CD4-positive, CD25-positive, alpha-beta regulatory T cell (primary cell): ENCODE measurements around the gene SRGAP1. TPM values are rescaled to one million over a fixed set of nuclear protein-coding genes. Genes with fewer than 3 reads are reported as not detected.

Source experiments
- ATAC-seq, 2 donors: fragments of 150-1000 bp; cut with Tn5 transposase; one replicate each; pipeline ENCODE4 v1.10.0; 2021; ENCODE audit warnings: low read depth in 2 of 2, moderate number of reproducible peaks in 2 of 2, moderate library complexity in 1 of 2
- DNase-seq, 3 donors: peaks; one replicate each; pipeline versions ENCODE4 v3.0.0 to v3.0.0-alpha.2; 2012 to 2022; ENCODE audit warnings: mixed read lengths in 1 of 3
- H3K27ac ChIP-seq: one replicate; pipeline ENCODE4 v1.7.0; 2013; ENCODE audit warnings: mild to moderate bottlenecking, low read length; ENCODE audit not compliant: insufficient read depth, poor library complexity, severe bottlenecking
- H3K27me3 ChIP-seq: one replicate; pipeline ENCODE4 v1.7.0; 2013; ENCODE audit warnings: low read length; ENCODE audit not compliant: control insufficient read depth, insufficient read depth
- H3K36me3 ChIP-seq: one replicate; pipeline ENCODE4 v1.7.0; 2013; ENCODE audit warnings: mild to moderate bottlenecking, low read length, moderate library complexity; ENCODE audit not compliant: control insufficient read depth, insufficient read depth
- H3K4me1 ChIP-seq: 2 replicates; pipeline ENCODE4 v1.7.0; 2013; ENCODE audit warnings: mild to moderate bottlenecking, low read length; ENCODE audit not compliant: insufficient read depth, control insufficient read depth, poor library complexity, severe bottlenecking
- H3K4me3 ChIP-seq: one replicate; pipeline ENCODE4 v1.7.0; 2013; ENCODE audit warnings: low read depth, mild to moderate bottlenecking, low read length, moderate library complexity
- H3K9me3 ChIP-seq, 2 experiments: 1 replicate in 1 of 2; 2 replicates in 1 of 2; pipeline ENCODE4 v1.7.0; 2013; ENCODE audit warnings: low read length in 2 of 2, mild to moderate bottlenecking in 1 of 2, moderate library complexity in 1 of 2; ENCODE audit not compliant: control insufficient read depth in 2 of 2
- H3K27ac Mint-ChIP-seq, 3 donors: one replicate each; pipeline ENCODE4 v1.8.0; 2020 to 2022; ENCODE audit warnings: mild to moderate bottlenecking in 3 of 3, mixed read lengths in 3 of 3, moderate library complexity in 2 of 3
- H3K27me3 Mint-ChIP-seq: one replicate; pipeline ENCODE4 v1.8.0; 2022; ENCODE audit warnings: mild to moderate bottlenecking, mixed read lengths
- H3K36me3 Mint-ChIP-seq: one replicate; pipeline ENCODE4 v1.8.0; 2020; ENCODE audit warnings: mixed read lengths
- H3K4me1 Mint-ChIP-seq, 4 donors: one replicate each; pipeline ENCODE4 v1.8.0; 2020 to 2022; ENCODE audit warnings: mixed read lengths in 4 of 4, mild to moderate bottlenecking in 1 of 4
- H3K4me3 Mint-ChIP-seq, 4 donors: one replicate each; pipeline ENCODE4 v1.8.0; 2020 to 2022; ENCODE audit warnings: mild to moderate bottlenecking in 4 of 4, mixed read lengths in 4 of 4, moderate library complexity in 3 of 4
- H3K9me3 Mint-ChIP-seq, 7 donors: one replicate each; pipeline ENCODE4 v1.8.0; 2020 to 2022; ENCODE audit warnings: mixed read lengths in 7 of 7, mild to moderate bottlenecking in 3 of 7, moderate library complexity in 2 of 7
- polyA plus RNA-seq, 4 donors: library from polyadenylated mRNA; unstranded; fragments of 300-500 nt; fragmentation: Illumina TruSeq; gene quantifications; one replicate each; pipeline ENCODE4 v1.2.3, GENCODE V29; 2021
- total RNA-seq: library from RNA; stranded (reverse); gene quantifications from one replicate; pipeline ENCODE4 v1.2.3, GENCODE V29; 2022

The SRGAP1 gene
- total and polyA plus RNA-seq, 5 donors from 2014 or later = 0.01 to 0.07 (median 0.02) TPM; not detected in 1

DNA sequence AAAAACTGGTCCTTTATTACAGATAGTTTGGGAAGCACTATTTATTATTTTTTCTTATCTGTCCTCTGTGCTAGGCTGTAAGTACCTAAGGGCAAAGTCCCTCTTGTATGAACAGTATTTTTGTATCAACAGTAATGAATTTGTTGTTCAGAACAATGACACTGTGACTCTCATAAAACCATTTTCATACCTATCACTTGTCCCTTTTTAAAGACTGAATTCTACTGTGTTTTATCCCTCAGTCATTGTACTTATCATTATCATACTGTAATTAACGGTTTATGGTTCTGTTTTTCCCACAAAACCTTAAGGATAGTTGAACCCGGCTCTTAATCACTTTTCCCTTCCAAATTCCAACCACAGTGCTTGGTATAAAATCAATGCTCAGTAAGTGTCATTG lies 69.4 kb downstream of the SRGAP1 start:
- H3K4me1 Mint-ChIP-seq = no peaks in the 10 kb centered on the region

GRCh38 chr12:63915105-63915800 lies 70.8 kb downstream of the SRGAP1 start:
- no peak overlapping the region for H3K27ac Mint-ChIP-seq
- DNase-seq (no peak), ATAC-seq (no peak)
- no peaks in the 10 kb centered on the region for H3K36me3 Mint-ChIP-seq
- Histone ChIP-seq H3K4me1 (no peaks in the 10 kb centered on the region), H3K27me3 (no peaks in the 10 kb centered on the region), H3K36me3 (no peaks in the 10 kb centered on the region), H3K27ac (no peak overlapping the region), H3K9me3 (no peaks in the 10 kb centered on the region), H3K4me3 (no peak overlapping the region)
- H3K9me3 Mint-ChIP-seq = peaks cover 0 to 2% (median 0%) of the 10 kb centered on the region in 7 donors
- H3K4me1 Mint-ChIP-seq = no peaks in the 10 kb centered on the region
- peaks cover 4% of the 10 kb centered on the region for H3K27me3 Mint-ChIP-seq
- H3K4me3 Mint-ChIP-seq = no peak overlapping the region

More for the DNA sequence above, 69.4 kb downstream of the SRGAP1 start:
- H3K9me3 Mint-ChIP-seq = peaks cover 0 to 3% (median 0%) of the 10 kb centered on the region in 7 donors
- no peak overlapping the region for H3K4me3 ChIP-seq
- no peaks in the 10 kb centered on the region for H3K27me3 ChIP-seq
- no peak overlapping the region for H3K27ac Mint-ChIP-seq
- no peaks in the 10 kb centered on the region for H3K9me3 ChIP-seq
- no peak overlapping the region for H3K27ac ChIP-seq
- no peaks in the 10 kb centered on the region for H3K36me3 Mint-ChIP-seq
- no peak for DNase-seq
- no peaks in the 10 kb centered on the region for H3K4me1 ChIP-seq
- ATAC-seq = no peak
- no peak overlapping the region for H3K4me3 Mint-ChIP-seq
- peaks cover 4% of the 10 kb centered on the region for H3K27me3 Mint-ChIP-seq
- no peaks in the 10 kb centered on the region for H3K36me3 ChIP-seq

GRCh38 chr12:63916561-63917476 lies 72.3 kb downstream of the SRGAP1 start:
- Histone ChIP-seq H3K4me1 (no peaks in the 10 kb centered on the region), H3K36me3 (no peaks in the 10 kb centered on the region), H3K9me3 (no peaks in the 10 kb centered on the region), H3K27me3 (no peaks in the 10 kb centered on the region), H3K4me3 (no peak overlapping the region), H3K27ac (no peak overlapping the region)
- no peak for ATAC-seq
- DNase-seq = no peak
- H3K27me3 Mint-ChIP-seq = peaks cover 4% of the 10 kb centered on the region
- H3K4me3 Mint-ChIP-seq = no peak overlapping the region
- no peaks in the 10 kb centered on the region for H3K4me1 Mint-ChIP-seq
- no peaks in the 10 kb centered on the region for H3K36me3 Mint-ChIP-seq
- no peak overlapping the region for H3K27ac Mint-ChIP-seq
- peaks cover 0 to 4% (median 0%) of the 10 kb centered on the region in 7 donors for H3K9me3 Mint-ChIP-seq

DNA sequence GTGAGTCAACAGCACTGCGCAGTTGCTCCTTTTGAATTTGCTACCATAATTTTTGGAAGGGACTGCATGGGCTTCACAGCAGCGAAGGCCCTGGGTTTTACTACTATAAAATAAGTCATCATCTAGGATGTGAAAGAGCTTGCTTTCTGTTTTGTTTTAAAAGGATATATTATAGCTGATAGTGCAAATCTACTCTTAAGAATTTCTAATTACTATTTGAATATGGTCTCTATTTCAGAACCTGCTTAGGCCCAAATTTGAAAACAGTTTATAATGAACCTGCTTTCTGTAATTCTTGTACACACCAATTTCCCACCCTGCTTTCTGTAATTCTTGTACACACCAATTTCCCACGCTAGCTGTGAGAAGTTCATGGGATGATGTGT lies 73.0 kb downstream of the SRGAP1 start:
- H3K27me3 Mint-ChIP-seq = peaks cover 4% of the 10 kb centered on the region
- Histone ChIP-seq H3K9me3 (no peaks in the 10 kb centered on the region), H3K27ac (no peak overlapping the region), H3K4me1 (no peaks in the 10 kb centered on the region), H3K4me3 (no peak overlapping the region), H3K27me3 (no peaks in the 10 kb centered on the region), H3K36me3 (no peaks in the 10 kb centered on the region)
- no peaks in the 10 kb centered on the region for H3K4me1 Mint-ChIP-seq
- no peak overlapping the region for H3K4me3 Mint-ChIP-seq
- no peak overlapping the region for H3K27ac Mint-ChIP-seq
- peaks cover 0 to 4% (median 0%) of the 10 kb centered on the region in 7 donors for H3K9me3 Mint-ChIP-seq
- H3K36me3 Mint-ChIP-seq = no peaks in the 10 kb centered on the region
- no peak for DNase-seq
- ATAC-seq = no peak

DNA sequence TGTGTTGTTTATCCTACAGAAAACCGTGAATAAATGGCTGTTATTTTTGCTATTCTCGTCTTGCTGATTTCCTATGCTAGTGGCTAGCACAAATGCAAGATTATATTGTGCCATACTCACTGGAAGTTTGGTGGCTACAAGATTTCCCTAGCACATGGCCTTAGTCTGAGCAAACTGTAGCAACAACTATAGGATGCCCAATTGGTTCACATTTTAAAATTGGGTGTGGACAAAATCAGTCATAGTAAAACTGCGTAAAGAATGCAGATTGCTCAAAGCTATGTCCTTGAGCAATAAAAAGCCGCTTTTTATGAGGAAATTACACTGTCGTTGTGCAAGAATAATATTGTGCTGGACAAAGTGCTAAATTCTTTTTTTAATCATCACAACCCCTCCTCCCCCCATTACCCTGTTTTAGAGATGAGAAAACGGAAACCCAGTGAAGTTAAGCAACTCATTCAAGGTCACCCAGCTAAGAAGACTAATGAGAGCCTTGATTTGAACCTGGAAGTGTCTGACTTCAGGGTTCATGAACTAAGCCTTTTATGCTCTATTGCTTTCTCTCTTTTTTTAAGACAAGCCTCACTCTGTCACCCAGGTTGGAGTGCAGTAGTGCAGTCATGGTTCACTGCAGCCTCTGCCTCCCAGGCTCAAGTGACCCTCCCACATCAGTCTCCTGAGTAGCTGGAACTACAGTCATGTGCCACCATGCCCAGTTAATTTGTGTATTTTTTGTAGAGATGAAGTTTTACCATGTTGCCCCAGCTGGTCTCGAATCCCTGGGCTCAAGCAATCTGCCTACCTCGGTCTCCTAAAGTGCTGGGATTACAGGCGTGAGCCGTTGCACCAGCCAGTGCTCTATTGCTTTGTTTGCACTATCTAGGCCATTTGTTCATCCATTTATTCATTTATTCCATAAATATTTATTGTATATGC lies 73.6 kb downstream of the SRGAP1 start:
- Mint-ChIP-seq H3K27me3 (peaks cover 4% of the 10 kb centered on the region), H3K4me1 (no peaks in the 10 kb centered on the region), H3K9me3 (peaks cover 0 to 2% (median 0%) of the 10 kb centered on the region in 7 donors), H3K27ac (no peak overlapping the region), H3K4me3 (no peak overlapping the region), H3K36me3 (no peaks in the 10 kb centered on the region)
- Histone ChIP-seq H3K27ac (no peak overlapping the region), H3K9me3 (no peaks in the 10 kb centered on the region), H3K4me1 (no peaks in the 10 kb centered on the region), H3K4me3 (no peak overlapping the region), H3K36me3 (no peaks in the 10 kb centered on the region), H3K27me3 (peaks cover 2% of the 10 kb centered on the region)
- DNase-seq (no peak), ATAC-seq (no peak)

DNA sequence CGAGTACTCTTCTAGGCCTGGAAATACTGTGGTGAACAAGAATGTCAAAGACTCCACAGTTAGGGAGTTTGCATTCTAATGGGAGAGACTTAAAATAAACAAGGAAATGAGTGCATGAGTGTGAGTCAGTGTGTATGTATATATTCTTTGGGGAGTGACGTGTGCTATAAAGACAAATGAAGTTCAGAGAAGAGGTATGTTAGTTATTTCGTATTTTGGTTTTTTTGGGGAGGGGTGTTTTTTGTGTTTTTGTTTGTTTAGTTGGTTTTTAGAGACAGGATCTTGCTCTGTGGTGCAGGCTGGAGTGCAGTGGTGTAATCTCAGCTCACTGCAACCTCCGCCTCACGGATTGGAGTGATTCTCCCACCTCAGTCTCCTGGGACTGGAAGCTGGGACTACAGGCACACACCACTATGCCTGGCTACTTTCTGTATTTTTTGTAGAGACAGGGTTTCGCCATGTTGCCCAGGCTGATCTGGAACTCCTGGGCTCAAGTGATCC lies 74.3 kb downstream of the SRGAP1 start:
- no peaks in the 10 kb centered on the region for H3K4me1 ChIP-seq
- no peaks in the 10 kb centered on the region for H3K9me3 ChIP-seq
- no peaks in the 10 kb centered on the region for H3K36me3 ChIP-seq
- no peak overlapping the region for H3K27ac ChIP-seq
- Mint-ChIP-seq H3K27ac (no peak overlapping the region), H3K4me1 (no peaks in the 10 kb centered on the region), H3K9me3 (peaks cover 0 to 2% (median 0%) of the 10 kb centered on the region in 7 donors), H3K27me3 (peaks cover 4% of the 10 kb centered on the region), H3K36me3 (no peaks in the 10 kb centered on the region), H3K4me3 (no peak overlapping the region)
- ATAC-seq (no peak), DNase-seq (no peak)
- H3K27me3 ChIP-seq = peaks cover 2% of the 10 kb centered on the region
- no peak overlapping the region for H3K4me3 ChIP-seq

- Histone ChIP-seq H3K4me3 (no peak overlapping the region), H3K27ac (no peak overlapping the region), H3K27me3 (peaks cover 2% of the 10 kb centered on the region), H3K9me3 (no peaks in the 10 kb centered on the region), H3K36me3 (no peaks in the 10 kb centered on the region), H3K4me1 (no peaks in the 10 kb centered on the region)
- ATAC-seq (no peak), DNase-seq (no peak)
- Mint-ChIP-seq H3K4me3 (no peak overlapping the region), H3K9me3 (peaks cover 0 to 2% (median 0%) of the 10 kb centered on the region in 7 donors), H3K36me3 (no peaks in the 10 kb centered on the region), H3K27me3 (peaks cover 4% of the 10 kb centered on the region), H3K4me1 (no peaks in the 10 kb centered on the region), H3K27ac (no peak overlapping the region)
Observed at GRCh38 chr12:63919756-63920155, 75.3 kb downstream of the SRGAP1 start.
